Vagina (tissue), 2 donors: ENCODE measurements around the gene AVPR2. TPM values are rescaled to one million over a fixed set of nuclear protein-coding genes. Genes with fewer than 3 reads are reported as not detected.
A peak's percentile ranks its signal among the peaks of the same experiment; 100 is the strongest.

ENCODE experiments used
- DNase-seq, 2 donors: peaks; one replicate each; pipeline ENCODE4 v3.0.0-alpha.2; 2017; ENCODE audit errors: extremely low spot score in 2 of 2
- H3K27ac ChIP-seq: fragments of 200-600 bp; sonication (generic); one replicate; pipeline ENCODE4 v1.5.1; 2019
- H3K27me3 ChIP-seq: fragments of 200-600 bp; sonication (generic); one replicate; pipeline ENCODE4 v1.5.1; 2019
- H3K36me3 ChIP-seq, 2 donors: fragments of 200-600 bp; sonication (generic); one replicate each; pipeline ENCODE4 v1.5.1; 2017 to 2019
- H3K4me1 ChIP-seq: fragments of 200-600 bp; sonication (generic); one replicate; pipeline ENCODE4 v1.5.1; 2019
- H3K4me3 ChIP-seq, 2 donors: fragments of 200-600 bp; sonication (generic); 1 replicate in 1 of 2; 2 replicates in 1 of 2; pipeline ENCODE4 v1.5.1; 2016 to 2019
- H3K9me3 ChIP-seq: fragments of 200-600 bp; sonication (generic); one replicate; pipeline ENCODE4 v1.5.1; 2019
- POLR2A ChIP-seq, 2 donors: fragments of 450-650 bp; IDR thresholded peaks; one replicate each; pipeline ENCODE4 v1.6.1; 2017; ENCODE audit warnings: antibody characterized with exemption in 2 of 2, mild to moderate bottlenecking in 2 of 2, moderate library complexity in 2 of 2
- POLR2AphosphoS5 ChIP-seq, 2 donors: sonication (generic); formaldehyde crosslinking; IDR thresholded peaks; one replicate each; pipeline ENCODE4 v1.9.0; 2017; ENCODE audit warnings: antibody characterized with exemption in 2 of 2, mild to moderate bottlenecking in 2 of 2, low read depth in 1 of 2; ENCODE audit not compliant: insufficient read depth in 1 of 2
- intact Hi-C: fragments of 100-400 bp; cut with DNase I; formaldehyde crosslinking; loops from one replicate; pipeline ENCODE4 v1.15.1; 2023
- total RNA-seq: library from RNA; depleted of rRNA; stranded (reverse); fragments of >200 nt; gene quantifications from one replicate; pipeline ENCODE4 v1.2.3, GENCODE V29; 2016
- TF ChIP-seq, protein P1 (sequence below), 3 experiments: fragments of 450-650 bp in 2 of 3; fragments of 200-600 bp in 1 of 3; sonication (generic) in 1 of 3; IDR thresholded peaks; one replicate each; pipeline ENCODE4 v1.5.1; 2017 to 2019; ENCODE audit warnings: antibody characterized with exemption in 3 of 3, mild to moderate bottlenecking in 2 of 3, moderate library complexity in 2 of 3

AVPR2 gene
- total RNA-seq, 1 donor from 2014 or later, result 4.9 TPM

DNA sequence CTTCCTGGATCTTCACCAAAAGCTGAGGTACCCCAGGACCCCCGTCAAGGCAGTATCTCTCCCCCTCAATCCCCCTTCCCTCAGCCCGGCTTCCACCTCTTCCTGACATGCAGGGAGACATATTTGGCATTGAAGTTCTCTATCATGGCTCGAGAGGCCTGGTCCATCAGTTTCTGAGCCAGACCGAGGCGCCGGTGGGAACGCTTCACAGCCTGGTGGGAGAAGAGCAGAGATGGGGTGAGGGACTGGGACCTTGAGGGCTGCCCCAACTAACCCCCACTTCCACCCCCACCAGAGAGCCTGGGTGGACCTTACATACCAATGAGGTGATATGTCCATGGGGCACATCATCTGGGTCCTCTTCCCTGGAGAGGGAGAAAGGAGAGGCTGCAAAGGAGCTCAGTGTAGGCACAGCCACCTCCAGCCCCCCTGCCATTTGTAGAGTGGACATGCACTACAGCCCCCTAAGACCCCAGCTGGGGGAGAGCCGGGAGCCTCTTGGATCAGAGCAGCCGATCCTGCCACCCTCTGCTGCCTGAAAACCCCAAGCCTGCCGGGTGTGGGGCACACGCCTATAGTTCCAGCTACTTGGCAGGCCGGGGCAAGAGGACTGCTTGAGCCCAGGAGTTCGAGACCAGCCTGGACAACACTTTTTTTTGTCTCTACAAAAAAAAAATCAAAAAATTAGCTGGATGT is 27.9 kb downstream of the AVPR2 start:
- DNase-seq, result no peak
- Histone ChIP-seq H3K36me3 (no peaks in the 10 kb centered on the region), H3K4me1 (peaks cover 30% of the 10 kb centered on the region), H3K27me3 (no peaks in the 10 kb centered on the region), H3K27ac (no peak overlapping the region), H3K4me3 (no peak overlapping the region), H3K9me3 (no peaks in the 10 kb centered on the region)
- intact Hi-C loops, result no loop called here
- TF ChIP-seq, protein P1, sequence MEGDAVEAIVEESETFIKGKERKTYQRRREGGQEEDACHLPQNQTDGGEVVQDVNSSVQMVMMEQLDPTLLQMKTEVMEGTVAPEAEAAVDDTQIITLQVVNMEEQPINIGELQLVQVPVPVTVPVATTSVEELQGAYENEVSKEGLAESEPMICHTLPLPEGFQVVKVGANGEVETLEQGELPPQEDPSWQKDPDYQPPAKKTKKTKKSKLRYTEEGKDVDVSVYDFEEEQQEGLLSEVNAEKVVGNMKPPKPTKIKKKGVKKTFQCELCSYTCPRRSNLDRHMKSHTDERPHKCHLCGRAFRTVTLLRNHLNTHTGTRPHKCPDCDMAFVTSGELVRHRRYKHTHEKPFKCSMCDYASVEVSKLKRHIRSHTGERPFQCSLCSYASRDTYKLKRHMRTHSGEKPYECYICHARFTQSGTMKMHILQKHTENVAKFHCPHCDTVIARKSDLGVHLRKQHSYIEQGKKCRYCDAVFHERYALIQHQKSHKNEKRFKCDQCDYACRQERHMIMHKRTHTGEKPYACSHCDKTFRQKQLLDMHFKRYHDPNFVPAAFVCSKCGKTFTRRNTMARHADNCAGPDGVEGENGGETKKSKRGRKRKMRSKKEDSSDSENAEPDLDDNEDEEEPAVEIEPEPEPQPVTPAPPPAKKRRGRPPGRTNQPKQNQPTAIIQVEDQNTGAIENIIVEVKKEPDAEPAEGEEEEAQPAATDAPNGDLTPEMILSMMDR (IDR thresholded peaks at IDR 0.05), result no peak
- TF ChIP-seq POLR2AphosphoS5 (IDR thresholded peaks at IDR 0.05; ENCODE audit: insufficient read depth in 1 of 2, low read depth in 1 of 2) (no peak), POLR2A (IDR thresholded peaks at IDR 0.05) (no peak)

DNA sequence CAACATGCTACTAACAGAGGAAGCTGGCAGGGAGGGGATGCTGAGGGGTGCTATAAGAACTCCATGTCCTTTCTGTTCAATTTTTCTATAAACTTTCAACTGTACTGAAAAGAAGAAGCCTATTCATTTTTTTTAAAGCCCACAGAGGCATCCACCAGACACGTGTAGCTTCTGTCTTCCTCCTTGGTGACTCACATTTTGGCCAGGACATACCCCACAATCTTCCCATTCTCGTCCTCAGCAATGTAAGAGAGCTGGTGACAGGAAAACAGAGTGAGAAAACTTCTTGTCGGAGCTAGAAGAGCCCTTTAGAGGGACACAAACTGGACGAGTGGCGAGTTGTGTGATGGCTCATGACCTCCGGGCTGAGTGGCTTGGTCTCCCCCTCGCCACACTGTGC is 29.3 kb downstream of the AVPR2 start:
- intact Hi-C loops, result no loop called here
- Histone ChIP-seq H3K9me3 (no peaks in the 10 kb centered on the region), H3K4me1 (peaks cover 22% of the 10 kb centered on the region), H3K27me3 (no peaks in the 10 kb centered on the region), H3K36me3 (no peaks in the 10 kb centered on the region), H3K4me3 (peak overlapping the region; percentile 64), H3K27ac (no peak overlapping the region)
- no peak for DNase-seq
- TF ChIP-seq POLR2A (IDR thresholded peaks at IDR 0.05), result no peak
- TF ChIP-seq, protein P1 (IDR thresholded peaks at IDR 0.05), result no peak
- TF ChIP-seq POLR2AphosphoS5 (IDR thresholded peaks at IDR 0.05; ENCODE audit: insufficient read depth in 1 of 2, low read depth in 1 of 2), result no peak

DNA sequence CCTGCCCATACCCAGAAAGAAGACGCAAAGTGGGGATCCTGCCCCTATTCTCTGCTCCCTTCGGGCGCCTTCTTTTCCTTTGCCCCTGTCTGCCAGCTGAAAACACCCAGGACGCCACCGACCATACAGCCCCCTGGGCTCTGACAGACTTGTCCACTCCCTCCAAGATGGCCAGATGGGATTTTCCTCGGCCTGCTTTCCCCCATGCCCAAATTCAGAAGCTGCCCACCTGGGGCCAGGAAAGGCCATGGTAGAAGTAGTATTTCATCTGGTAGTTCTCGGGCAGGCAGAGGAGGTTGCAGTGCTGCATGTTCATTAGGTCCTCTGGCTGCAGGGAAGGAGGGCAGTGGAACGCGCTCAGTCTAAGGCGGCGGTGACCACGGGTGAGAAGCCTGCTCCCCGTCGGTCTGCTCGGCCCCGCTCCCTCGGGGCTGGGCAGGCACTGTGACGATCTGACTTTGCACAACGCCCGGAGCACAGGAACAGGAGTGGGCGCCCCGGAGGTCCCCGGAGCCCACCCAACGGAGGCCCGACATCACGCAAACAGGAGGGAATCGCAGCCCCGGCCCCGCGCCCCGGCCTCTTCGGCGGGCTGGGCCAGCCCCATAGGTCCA is 29.8 kb downstream of the AVPR2 start:
- no peak for TF ChIP-seq POLR2AphosphoS5 (IDR thresholded peaks at IDR 0.05; ENCODE audit: insufficient read depth in 1 of 2, low read depth in 1 of 2)
- no peak for TF ChIP-seq POLR2A (IDR thresholded peaks at IDR 0.05)
- peak overlapping the region; percentile 17 for H3K27ac ChIP-seq
- intact Hi-C loops, result no loop called here
- no peaks in the 10 kb centered on the region for H3K9me3 ChIP-seq
- peak overlapping the region; percentile 64 for H3K4me3 ChIP-seq
- no peaks in the 10 kb centered on the region for H3K27me3 ChIP-seq
- DNase-seq, result no peak
- H3K36me3 ChIP-seq, result no peaks in the 10 kb centered on the region
- peaks cover 17% of the 10 kb centered on the region for H3K4me1 ChIP-seq

- intact Hi-C loops, result no loop called here
- H3K27ac ChIP-seq, result peak within 1 kb of the TSS; percentile 48
- no peak for DNase-seq
These were observed 30.4 kb downstream of the AVPR2 start, which contains the start of gene NAA10 for GRCh38 chrX:153934762-153935325. TSS of gene NAA10 (minus strand) at chrX:153935037. CDS start at chrX:153934904, 133 bp downstream.

DNA sequence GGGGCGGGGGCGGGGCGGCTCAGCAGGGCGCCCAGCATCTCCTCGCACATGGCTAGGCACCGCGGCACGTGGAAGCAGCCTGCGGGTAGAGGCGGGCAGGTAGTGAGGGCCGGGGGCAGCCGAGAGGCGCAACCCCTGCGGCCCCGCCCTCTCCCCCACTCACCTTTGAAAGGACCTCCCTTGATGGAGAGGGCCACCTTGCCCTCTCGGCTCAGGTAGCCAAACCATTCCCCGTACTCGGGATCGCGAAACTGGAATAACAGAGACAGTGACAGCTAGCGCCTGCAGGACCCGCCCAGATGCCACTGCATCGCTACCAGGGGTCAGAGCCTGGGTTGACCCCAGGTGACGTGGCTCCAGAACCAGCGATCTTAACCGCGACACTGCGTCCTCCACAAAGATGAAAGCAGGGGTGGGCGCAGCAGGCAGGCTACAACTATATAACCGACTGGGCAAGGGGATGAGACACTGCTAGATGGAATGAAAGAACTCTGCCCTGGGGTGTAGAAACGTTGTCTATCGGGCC is 30.9 kb downstream of the AVPR2 start:
- TF ChIP-seq, protein P1 (IDR thresholded peaks at IDR 0.05), result no peak
- TF ChIP-seq POLR2AphosphoS5 (IDR thresholded peaks at IDR 0.05; ENCODE audit: insufficient read depth in 1 of 2, low read depth in 1 of 2) (no peak), POLR2A (IDR thresholded peaks at IDR 0.05) (no peak)
- Histone ChIP-seq H3K9me3 (no peaks in the 10 kb centered on the region), H3K4me3 (peak overlapping the region; percentile 64), H3K4me1 (peaks cover 15% of the 10 kb centered on the region), H3K36me3 (no peaks in the 10 kb centered on the region), H3K27ac (peak overlapping the region; percentile 48), H3K27me3 (no peaks in the 10 kb centered on the region)
- intact Hi-C loops, result no loop called here
- no peak for DNase-seq

More at GRCh38 chrX:153934762-153935325, 30.4 kb downstream of the AVPR2 start, which contains the start of gene NAA10:
- Histone ChIP-seq H3K27me3 (no peaks in the 10 kb centered on the region), H3K36me3 (no peaks in the 10 kb centered on the region), H3K4me1 (peaks cover 15% of the 10 kb centered on the region), H3K9me3 (no peaks in the 10 kb centered on the region), H3K4me3 (peak within 1 kb of the TSS; percentile 64)
- TF ChIP-seq POLR2AphosphoS5 (IDR thresholded peaks at IDR 0.05; ENCODE audit: insufficient read depth in 1 of 2, low read depth in 1 of 2) (no peak), POLR2A (IDR thresholded peaks at IDR 0.05) (no peak)
- TF ChIP-seq, protein P1 (IDR thresholded peaks at IDR 0.05), result no peak
